GM11168 (cell line): ENCODE data around the gene PEF1.

Experiments used
- in situ Hi-C: fragments of 300-500 bp; cut with MboI; formaldehyde crosslinking; loops from one replicate; pipeline ENCODE4 v1.12.0; 2022; ENCODE audit warnings: low sequenced_read_pairs; ENCODE audit not compliant: unreplicated experiment

Gene PEF1

DNA sequence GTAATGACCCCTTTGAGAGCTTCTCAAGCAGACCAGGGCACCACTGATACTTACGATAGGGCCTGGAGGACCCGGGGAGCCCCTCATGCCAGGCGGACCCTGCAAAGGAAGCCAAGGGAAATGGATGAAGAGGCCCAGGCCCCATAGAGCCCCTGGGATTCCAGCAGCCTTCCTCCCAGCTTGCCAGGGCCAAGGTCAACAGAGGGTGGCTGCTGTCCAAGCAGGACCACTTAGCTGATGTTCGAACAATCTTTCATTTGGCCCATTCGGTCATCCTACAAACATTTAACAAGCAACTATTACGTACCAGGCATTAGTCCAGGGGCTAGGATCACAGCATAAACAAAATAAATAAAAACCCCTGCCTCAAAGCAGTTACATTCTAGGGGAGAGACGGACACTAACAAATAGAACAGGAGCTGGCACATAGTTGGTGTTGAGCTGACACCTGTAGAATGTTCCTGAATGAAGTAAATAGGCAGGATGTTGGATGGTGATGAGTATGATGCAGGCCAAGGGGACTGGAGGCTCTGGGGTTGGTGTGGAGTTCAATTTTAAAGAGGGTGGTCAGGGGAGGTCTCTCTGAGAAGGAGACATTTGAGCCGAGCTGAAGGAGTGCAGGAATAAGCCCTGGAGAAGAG lies 27.0 kb upstream of the PEF1 start:
- in situ Hi-C loops = no loop called here

DNA sequence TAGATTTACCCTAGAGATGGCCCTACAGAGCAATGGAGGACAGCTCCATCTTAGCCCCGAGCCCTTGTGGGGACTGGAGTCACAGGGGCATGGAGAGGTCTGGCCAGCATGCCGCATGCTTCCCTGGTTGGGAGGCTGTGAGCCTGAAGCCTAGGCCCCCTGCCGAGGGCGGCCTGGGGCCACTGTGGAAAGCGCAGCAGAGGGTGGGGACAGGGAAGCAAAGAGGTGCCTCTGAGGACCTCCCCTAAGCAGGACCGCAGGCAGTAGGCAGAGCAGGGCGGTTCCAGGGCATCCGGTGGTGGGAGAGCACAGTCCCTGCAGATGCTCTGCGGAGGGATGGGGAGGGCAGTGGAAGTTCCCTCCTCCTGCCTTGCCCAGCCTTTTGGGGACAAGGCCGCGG lies 26.5 kb upstream of the PEF1 start:
- in situ Hi-C loops = no loop called here

DNA sequence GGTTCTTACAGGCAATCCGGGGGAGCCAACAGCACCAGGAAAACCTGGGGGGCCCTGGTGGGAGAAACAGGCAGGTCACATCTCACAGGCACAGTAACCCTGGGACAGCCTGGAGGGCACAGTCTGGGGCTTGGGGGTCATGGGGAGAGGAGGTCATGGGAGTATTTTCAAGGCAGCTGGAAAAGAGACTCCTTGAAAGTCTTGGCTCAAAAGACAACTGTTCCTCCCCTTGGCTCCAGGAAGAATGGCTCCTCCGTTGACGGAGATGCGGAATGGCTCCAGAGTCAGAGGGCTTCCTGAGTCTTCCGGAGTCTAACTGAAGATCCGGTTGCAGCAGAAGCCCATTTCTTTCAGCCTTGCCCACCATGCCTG lies 25.9 kb upstream of the PEF1 start:
- in situ Hi-C loops = no loop called here

DNA sequence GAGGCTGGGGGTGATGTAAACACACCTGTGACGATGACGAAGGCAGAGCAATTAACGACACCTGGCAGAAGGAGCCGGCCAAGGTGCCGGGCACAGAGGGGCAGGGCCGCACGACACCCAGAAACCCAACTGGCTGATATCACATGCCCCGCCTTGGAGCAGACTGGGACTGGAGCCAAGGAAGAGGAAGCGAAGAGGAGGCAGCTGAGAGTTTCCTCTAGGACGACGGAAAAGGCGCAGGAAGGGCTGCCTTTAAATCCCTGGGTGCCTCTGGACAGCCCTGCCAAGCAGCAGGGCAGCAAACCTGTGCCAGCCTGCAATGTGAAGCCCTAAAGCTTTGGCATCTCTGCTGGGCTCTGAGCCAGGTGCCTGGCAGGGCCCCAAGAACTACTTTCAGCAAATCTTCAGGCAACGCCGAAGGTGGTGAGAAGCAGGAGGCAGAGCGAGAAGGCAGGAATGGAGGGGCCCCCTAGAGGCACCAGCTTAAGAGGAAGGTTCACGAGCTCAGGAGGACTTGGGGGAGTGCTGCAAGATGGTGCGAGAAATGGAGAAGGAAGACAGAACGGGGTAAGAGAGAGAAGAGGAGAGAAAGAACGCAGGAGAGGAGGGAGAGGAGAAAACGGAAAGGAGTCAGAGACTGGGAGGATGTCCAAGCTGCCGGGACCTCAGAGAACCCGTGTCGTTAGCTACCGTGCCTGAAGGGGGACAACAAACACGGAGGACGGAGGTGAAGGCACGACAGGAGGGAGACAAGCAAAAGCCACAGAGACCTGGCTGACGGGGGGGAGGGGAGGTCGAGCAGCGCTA lies 25.3 kb upstream of the PEF1 start:
- in situ Hi-C loops = loop anchor here (5.0 to 10.0 kb wide), 2 partner anchors 37 to 125 kb away; no protein-coding TSS in a partner anchor

DNA sequence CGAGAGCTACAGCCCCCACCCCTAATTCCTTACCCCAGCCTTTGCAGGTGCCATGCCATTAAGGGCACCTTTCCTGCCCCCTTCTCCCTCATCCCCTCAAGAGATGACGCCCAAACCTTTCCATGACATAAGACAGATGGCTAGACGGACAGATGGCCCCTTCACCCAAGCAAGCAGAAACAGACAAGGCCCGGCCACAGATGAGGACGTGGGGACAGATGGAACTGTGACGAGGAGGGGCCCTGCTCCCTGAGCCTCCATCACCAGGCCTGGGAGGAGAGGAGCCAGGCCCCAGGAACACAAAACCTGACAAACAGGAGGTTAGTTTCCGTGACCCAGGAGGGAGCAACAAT lies 24.7 kb upstream of the PEF1 start:
- in situ Hi-C loops = loop anchor here (5.0 to 10.0 kb wide), 2 partner anchors 38 to 125 kb away; no protein-coding TSS in a partner anchor

DNA sequence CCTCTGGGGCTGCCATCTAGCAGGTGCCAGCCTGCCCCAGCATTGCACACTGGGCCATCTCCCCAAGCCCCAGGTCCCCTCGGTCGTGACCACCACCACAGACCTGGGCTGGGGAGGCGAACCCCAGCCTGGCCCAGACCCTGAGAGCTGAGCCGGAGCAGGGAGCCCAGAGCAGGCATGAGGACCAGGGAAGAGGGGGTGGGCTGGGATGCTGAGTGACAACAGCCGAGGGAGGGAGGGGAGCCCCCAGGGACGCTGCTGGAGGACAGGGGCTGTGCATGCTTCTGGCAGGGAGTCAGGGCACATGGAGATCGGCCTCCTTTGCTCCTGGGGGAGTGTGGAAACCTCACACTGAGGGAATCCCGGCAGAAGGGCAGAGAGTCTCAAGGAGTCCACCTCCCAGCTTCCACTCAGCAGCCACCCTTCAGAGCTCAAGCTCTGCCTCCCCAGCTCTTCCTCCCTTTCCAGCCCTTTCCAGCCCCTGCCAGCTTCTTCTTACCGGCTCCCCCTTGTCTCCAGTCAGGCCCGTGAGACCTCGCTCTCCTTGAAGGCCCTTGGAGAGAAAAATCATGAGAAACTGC lies 23.7 kb upstream of the PEF1 start:
- in situ Hi-C loops = loop anchor here (5.0 to 10.0 kb wide), 2 partner anchors 39 to 126 kb away; no protein-coding TSS in a partner anchor

DNA sequence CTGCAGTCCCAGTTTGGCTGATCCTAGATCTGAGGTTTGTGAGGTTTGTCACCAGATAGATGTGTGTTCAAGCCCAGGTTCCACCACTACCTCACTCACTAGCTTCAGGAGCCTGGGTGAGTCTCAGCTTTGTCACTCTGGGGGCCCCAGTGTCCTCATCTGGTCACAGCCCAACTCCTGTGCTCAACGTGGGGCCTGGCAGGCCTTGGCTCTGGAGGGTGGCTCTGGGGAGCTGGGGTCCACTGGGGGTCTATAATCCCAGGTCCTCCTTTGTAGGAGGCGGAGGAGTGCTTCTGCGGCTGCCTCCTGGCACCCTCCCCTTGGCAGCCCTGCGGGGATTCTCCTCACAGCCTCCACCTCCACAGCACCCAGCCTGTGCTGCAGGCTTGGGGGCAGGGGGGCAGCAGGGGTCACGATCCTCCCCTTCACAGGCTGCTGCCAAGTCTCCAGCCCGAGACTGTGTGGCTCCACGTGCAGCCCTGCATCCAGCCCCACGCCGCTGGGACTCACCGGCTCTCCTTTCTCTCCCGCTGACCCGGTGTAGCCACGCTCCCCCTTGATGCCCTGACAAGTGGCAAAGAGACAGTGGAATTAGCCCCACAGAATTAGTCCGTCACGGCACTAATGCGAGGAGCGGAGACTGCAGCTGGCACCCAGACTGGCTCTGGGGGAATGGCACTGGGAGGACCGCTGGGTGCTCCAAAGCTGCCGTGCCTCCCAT lies 22.5 kb upstream of the PEF1 start:
- in situ Hi-C loops = loop anchor here (5.0 to 10.0 kb wide), 2 partner anchors 40 to 128 kb away; no protein-coding TSS in a partner anchor

DNA sequence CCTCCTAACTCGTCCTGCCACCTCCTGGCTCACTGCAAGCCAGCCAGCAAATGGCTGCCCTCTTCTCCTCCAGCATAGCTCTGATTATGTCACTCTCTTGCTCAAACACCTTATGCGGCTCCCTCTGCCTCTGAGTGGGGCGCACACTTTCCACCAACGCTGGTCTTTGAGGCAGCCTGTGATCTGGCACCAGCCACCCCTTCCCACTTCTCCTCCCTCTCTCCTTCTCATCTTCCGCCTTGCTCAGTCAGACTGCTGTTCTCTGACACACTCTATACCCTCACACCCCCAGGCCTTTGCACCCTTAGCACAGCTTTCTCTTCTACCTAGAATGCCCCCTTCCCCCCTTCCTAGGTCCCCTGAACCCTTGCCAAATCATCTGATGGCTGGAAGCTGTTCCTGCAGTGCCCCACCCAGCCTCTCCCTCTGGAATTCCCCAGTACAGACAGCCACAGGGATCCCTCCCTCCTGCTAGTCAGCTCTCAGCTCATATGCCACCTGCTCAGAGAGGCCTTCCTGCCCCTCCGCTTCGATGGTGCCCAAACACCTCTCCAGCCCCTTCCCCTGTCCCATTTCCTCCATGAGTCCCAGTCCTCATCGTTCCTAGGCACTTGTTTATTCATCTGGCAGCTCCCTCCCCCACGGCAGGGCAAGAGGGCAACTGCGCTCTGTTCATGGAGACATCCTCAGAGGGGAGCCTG lies 21.7 kb upstream of the PEF1 start:
- in situ Hi-C loops = loop anchor here (5.0 to 10.0 kb wide), 2 partner anchors 41 to 128 kb away; no protein-coding TSS in a partner anchor

DNA sequence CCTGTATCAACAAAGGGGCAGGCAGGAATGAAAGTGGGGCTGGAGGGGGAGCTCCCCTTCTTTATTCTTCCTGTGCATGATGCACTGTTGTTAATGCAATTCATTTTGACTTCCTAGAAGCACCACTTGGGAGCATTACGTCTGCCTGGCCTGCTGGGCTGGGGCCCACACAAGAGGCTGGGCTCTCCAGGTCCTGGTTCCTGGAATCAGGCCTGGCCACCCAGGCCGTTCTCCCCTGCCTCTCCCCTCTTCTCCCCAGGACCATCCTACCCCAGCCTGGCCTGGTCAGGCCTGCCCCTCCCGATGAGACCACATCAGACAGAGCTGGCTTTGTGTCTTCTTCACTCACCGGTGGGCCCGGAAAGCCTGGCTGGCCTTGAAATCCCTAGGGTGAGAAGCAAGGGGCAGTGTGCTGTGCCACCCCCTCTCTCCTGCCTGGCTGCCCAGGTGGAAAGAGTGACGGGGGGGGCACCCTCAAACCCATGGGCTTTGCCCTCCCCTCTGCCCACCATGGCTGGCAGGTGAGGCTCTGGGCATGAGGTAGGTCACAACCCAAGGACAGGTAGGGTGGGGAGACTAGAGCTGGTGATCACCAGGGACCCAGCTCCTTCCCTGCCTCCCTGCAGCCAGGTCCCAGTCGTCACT lies 20.7 kb upstream of the PEF1 start:
- in situ Hi-C loops = loop anchor here (5.0 to 10.0 kb wide), 2 partner anchors 42 to 129 kb away; no protein-coding TSS in a partner anchor

DNA sequence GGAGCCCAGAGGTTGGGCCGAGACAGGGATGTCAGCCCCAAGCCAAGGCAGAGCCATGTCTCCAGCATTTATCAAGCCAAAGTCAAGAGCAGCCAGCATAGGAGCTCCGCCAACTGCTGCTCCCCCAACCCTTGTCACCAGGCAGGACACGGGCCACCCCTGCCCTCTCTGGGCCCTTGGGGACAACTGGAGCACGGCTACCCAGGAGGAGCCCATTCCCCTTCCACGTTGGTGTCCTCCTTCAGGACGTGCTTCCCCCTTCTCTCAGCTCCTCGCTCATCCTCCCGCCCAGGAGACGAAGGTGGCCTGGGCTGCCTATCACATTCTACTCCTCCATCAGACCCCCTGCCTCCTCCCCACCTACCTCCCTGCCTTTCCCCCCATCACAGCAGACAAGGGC lies 19.9 kb upstream of the PEF1 start:
- in situ Hi-C loops = loop anchor here (10.0 kb wide), 1 partner anchor 130 kb away; no protein-coding TSS in a partner anchor

DNA sequence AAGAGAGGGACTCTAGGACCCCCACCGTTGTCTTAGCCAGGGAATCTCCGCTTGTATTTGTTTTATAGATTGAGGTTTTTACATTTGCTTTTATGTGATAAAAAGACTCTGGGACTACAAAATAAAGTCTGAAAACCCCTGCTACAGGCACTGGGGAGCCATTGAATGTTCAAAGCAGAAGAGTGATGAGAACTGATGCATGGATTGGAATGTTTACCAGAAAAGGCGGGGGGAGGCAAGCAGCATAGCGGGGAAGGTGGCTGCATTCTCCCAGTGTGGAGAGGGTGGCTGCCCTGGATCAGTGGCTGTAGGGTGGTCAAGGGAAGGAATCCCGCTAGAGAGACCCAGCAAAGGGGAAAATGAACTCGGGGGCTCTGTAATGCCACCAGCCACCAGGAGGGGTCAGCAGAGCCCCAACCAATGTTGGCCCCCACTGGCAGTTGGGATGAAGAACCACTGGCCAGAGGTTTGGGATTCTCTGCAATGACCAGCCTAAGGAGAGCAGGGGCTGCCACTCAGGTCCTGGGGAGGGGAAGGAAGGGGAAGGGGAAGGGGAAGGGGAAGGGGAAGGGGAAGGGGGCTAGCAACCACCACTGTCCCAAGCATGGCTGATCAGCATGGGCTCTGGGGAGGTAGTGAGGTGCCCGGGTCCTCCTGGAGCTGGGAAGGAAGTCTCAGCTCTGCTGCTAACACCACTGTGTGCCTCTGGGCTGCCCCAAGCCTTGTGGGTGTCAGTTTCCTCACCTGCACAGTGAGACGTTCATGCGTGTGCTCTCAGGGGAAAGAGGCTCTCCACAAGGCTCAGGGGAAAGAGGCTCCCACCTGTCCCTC lies 19.2 kb upstream of the PEF1 start:
- in situ Hi-C loops = loop anchor here (10.0 kb wide), 1 partner anchor 131 kb away; no protein-coding TSS in a partner anchor

DNA sequence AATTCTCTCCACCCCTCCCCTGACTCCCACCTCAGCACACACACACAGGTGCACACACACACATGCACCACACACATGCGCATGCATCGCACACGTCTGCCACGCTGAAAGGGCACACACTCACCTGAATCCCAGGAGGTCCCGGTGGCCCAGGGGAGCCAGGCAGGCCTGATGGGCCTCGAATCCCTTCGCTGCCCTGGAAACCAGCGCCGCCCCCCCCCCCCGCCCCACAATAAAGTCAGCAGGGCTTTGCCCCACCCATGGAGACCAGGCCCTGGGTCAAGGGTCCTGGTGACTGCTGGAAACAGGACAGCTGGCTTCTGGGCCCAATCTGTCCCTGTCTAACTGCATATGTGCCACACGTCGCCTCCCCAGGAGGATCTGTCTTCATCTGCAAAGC lies 17.8 kb upstream of the PEF1 start:
- in situ Hi-C loops = loop anchor here (10.0 kb wide), 1 partner anchor 132 kb away; no protein-coding TSS in a partner anchor

DNA sequence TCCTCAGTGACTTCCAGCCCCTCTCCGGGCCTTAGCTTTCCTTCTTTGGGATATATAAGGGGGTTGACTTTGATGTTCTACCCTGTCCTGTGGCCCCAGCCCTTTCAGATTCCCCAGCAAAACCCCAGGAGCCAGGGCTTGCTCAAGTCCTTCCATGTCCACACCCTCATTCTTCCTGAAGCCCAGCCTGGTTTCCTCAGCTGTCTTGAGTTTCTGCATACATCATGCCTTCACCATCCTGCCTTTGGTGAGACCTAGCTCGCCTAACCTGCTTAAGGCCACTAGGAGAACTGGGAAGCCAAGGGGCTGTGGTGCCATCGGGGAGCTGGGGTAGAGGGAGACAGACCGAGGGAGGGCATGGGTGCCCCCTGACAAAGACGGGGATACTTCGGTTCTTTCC lies 17.2 kb upstream of the PEF1 start:
- in situ Hi-C loops = loop anchor here (10.0 kb wide), 1 partner anchor 133 kb away; no protein-coding TSS in a partner anchor

DNA sequence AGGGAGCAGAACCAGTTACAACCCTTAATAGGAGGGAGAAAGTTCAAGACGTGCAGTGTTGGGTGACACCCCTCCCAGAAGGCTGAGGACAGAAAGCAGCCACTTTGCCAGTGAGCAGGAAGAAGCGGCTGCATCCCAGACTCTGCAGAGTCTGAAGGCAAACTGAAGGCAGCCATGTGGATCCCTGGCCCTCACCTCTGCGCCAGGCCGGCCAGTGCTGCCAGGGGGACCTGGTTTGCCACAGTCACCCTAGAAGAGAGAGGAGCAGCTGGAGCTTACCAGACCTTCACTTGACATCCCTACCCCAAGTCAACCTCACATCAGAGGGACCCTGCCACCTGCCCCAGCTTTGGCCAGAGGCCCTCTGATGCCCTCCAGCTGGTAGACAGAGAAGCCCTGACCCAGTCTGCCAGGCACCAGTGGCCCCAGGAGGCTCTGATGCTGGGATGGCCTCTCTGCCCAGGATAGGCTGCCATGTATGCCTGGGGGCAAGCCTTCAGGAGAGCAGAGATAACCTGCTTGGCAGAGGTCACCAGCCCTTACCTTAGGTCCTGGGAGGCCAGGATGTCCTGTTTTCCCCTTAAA lies 16.3 kb upstream of the PEF1 start:
- in situ Hi-C loops = loop anchor here (10.0 kb wide), 1 partner anchor 134 kb away; no protein-coding TSS in a partner anchor

DNA sequence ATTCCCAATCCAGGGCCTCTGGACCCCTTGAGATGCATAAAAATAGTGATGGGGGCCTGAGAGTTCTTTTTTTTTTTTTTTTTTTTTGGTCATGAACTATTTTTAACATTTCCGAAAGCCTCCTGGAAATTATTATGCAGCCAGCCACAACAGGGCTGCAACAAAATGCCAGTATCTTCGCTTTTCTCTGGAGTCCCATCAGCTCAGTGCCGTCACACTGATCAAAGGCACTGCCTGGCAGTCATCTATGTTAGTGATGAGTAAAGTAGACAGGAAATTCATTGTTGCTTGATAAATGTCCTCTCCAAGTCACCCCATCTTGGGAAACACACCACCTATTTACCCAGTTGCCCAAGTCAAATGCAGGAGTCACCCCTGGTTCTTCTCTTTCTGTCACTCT lies 15.2 kb upstream of the PEF1 start:
- in situ Hi-C loops = loop anchor here (10.0 kb wide), 1 partner anchor 135 kb away; no protein-coding TSS in a partner anchor

DNA sequence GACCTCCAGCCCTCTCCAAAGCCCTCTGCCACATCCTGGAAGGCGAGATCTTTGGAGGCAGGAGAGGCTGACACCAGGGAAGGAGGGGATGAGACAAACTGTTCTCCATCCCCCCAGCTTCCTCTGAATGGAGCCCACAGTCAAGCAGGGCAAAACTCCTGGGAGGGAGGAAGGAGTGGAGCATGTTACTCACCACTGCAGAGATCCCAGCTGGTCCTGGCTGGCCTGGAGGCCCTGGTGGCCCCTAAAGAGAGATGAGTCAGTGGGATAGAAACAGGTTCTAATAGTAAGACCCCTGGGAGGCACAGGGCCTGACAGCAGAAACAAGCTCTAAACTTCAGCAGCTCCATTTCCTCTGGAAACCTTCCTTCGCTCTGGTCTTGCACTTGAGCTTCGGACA lies 14.0 kb upstream of the PEF1 start:
- in situ Hi-C loops = no loop called here

DNA sequence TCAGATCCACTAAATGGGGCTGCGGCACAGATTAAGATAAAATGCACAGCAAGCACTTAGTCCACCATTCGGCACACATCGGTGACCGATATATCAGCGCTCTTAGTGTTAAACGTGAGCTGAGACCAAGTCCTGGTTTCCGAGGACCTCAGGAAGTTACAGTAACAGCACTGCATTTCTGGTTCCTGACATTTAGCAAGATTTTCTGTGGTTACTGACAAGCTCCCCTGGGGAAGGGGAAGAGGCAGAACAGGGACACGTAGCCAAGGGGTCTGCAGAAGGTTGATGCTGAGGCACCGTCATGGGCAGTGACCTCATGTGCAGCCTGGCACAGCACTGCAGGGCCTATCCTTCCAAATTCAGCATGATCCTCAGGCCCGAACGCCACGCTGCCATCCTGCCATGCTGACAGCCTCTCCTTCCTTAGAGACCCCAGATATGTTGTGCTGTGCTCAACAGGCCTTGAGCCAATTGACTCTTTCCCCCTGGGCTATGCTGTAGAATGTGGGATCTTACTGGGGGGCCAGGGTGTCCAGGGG lies 13.4 kb upstream of the PEF1 start:
- in situ Hi-C loops = no loop called here
